Right cardiac atrium (tissue), 5 donors: ENCODE data around the gene FMN2. TPM values are rescaled to one million over a fixed set of nuclear protein-coding genes. Genes with fewer than 3 reads are reported as not detected.

ENCODE experiments used
- ATAC-seq, 2 donors: fragments of 200-7000 bp; cut with Tn5 transposase; one replicate each; pipeline versions ENCODE4 v1.8.0 to v1.9.1; 2020; ENCODE audit warnings: moderate library complexity in 2 of 2, mild to moderate bottlenecking in 1 of 2
- DNase-seq, 3 donors: peaks; one replicate each; pipeline ENCODE4 v3.0.0-alpha.2; 2020
- H3K27ac ChIP-seq: one replicate; pipeline ENCODE4 v1.5.1; 2013; ENCODE audit warnings: mild to moderate bottlenecking, low read length, control low read depth, moderate library complexity
- H3K27me3 ChIP-seq: one replicate; pipeline ENCODE4 v1.6.1; 2013; ENCODE audit not compliant: control insufficient read depth, insufficient read depth
- H3K4me1 ChIP-seq: one replicate; pipeline ENCODE4 v1.6.1; 2013; ENCODE audit warnings: low read length; ENCODE audit not compliant: control insufficient read depth, insufficient read depth
- H3K4me3 ChIP-seq: one replicate; pipeline ENCODE4 v1.5.1; 2013; ENCODE audit warnings: low read length, control low read depth
- H3K9me3 ChIP-seq: one replicate; pipeline ENCODE4 v1.6.1; 2013; ENCODE audit warnings: low read length; ENCODE audit not compliant: control insufficient read depth
- WGBS: extraction: QIAGEN DNeasy Blood & Tissue Kit; methylation state at CpG from one replicate; pipeline ENCODE4 v1.1.7; 2013; 5-methylcytosine and 5-hydroxymethylcytosine counted together
- intact Hi-C, 4 donors: fragments of 100-400 bp; cut with DNase I; formaldehyde crosslinking; loops; one replicate each; pipeline versions ENCODE4 v1.11.0 to v1.14.0; 2022 to 2023
- polyA plus RNA-seq: library from polyadenylated mRNA; stranded (reverse); fragments of 200-250 nt; gene quantifications from one replicate; pipeline ENCODE4 v1.2.3, GENCODE V29; 2013
- total RNA-seq, 4 donors: library from RNA; stranded (reverse); fragmentation: NEBNext Ultra II Directional; extraction: Animal tissue kit (Norgen Biotek cat#: 25700); gene quantifications; one replicate each; pipeline ENCODE4 v1.2.1, GENCODE V29; 2021
- donor health status: healthy with polysubstance abuse.
- donor health status: DM: no; HTN: yes; CAD: no.
- donor health status: DM: no; HTN: no; CAD: no.
- donor health status: DM: no; HTN: yes; CAD: no; lungs with severe emphysema.
- donor health status: DM: yes; HTN: yes; CAD: no.

FMN2 gene
- total and polyA plus RNA-seq, 5 donors, result 0.09 to 0.21 (median 0.16) TPM; not detected in 2

- no peaks in the 10 kb centered on the region for H3K9me3 ChIP-seq
- no peaks in the 10 kb centered on the region for H3K27me3 ChIP-seq
- H3K4me1 ChIP-seq, result no peaks in the 10 kb centered on the region
- intact Hi-C loops, result no loop called here
- no peak overlapping the region for H3K27ac ChIP-seq
- DNase-seq (no peak), ATAC-seq (no peak)
- no peak overlapping the region for H3K4me3 ChIP-seq
- WGBS, result 45% methylated on average over 5 of the region's 5 CpGs
Observed at GRCh38 chr1:240139511-240139910, 47.8 kb downstream of the FMN2 start.

GRCh38 chr1:240145120-240145519 lies 53.4 kb downstream of the FMN2 start:
- DNase-seq, result no peak
- Histone ChIP-seq H3K27ac (no peak overlapping the region), H3K4me3 (no peak overlapping the region), H3K9me3 (no peaks in the 10 kb centered on the region), H3K4me1 (no peaks in the 10 kb centered on the region), H3K27me3 (no peaks in the 10 kb centered on the region)
- 93% methylated on average over 14 of the region's 14 CpGs for WGBS
- intact Hi-C loops, result loop anchor here in 1 of 4 donors (10.0 kb wide), 1 partner anchor 120 kb away; no protein-coding TSS in a partner anchor
- no peak for ATAC-seq

- no peaks in the 10 kb centered on the region for H3K27me3 ChIP-seq
- DNase-seq (no peak), ATAC-seq (no peak)
- H3K4me3 ChIP-seq, result no peak overlapping the region
- no peaks in the 10 kb centered on the region for H3K9me3 ChIP-seq
- WGBS, result 90% methylated on average over 2 of the region's 2 CpGs
- H3K27ac ChIP-seq, result no peak overlapping the region
- intact Hi-C loops, result loop anchor here in 1 of 4 donors (10.0 kb wide), 1 partner anchor 124 kb away; no protein-coding TSS in a partner anchor
- H3K4me1 ChIP-seq, result no peaks in the 10 kb centered on the region
Observed at GRCh38 chr1:240148333-240148732, 56.6 kb downstream of the FMN2 start.

- Histone ChIP-seq H3K4me3 (no peak overlapping the region), H3K27me3 (no peaks in the 10 kb centered on the region), H3K9me3 (no peaks in the 10 kb centered on the region), H3K4me1 (no peaks in the 10 kb centered on the region), H3K27ac (no peak overlapping the region)
- 34% methylated on average over 3 of the region's 3 CpGs for WGBS
- intact Hi-C loops, result loop anchor here in 2 of 4 donors (10.0 kb wide), 1 partner anchor 125 kb away; no protein-coding TSS in a partner anchor
- ATAC-seq (no peak), DNase-seq (no peak)
Observed at GRCh38 chr1:240149484-240150094, 57.9 kb downstream of the FMN2 start.

- no peaks in the 10 kb centered on the region for H3K27me3 ChIP-seq
- no peaks in the 10 kb centered on the region for H3K4me1 ChIP-seq
- H3K9me3 ChIP-seq, result no peaks in the 10 kb centered on the region
- no peak for DNase-seq
- no peak for ATAC-seq
- H3K27ac ChIP-seq, result no peak overlapping the region
- intact Hi-C loops, result loop anchor here in 1 of 4 donors (10.0 kb wide), 1 partner anchor 126 kb away; no protein-coding TSS in a partner anchor
- no peak overlapping the region for H3K4me3 ChIP-seq
- 75% methylated on average over 7 of the region's 7 CpGs for WGBS
Observed at GRCh38 chr1:240151136-240151735, 59.6 kb downstream of the FMN2 start.

GRCh38 chr1:240152611-240153297 lies 61.1 kb downstream of the FMN2 start:
- Histone ChIP-seq H3K27me3 (no peaks in the 10 kb centered on the region), H3K9me3 (no peaks in the 10 kb centered on the region), H3K4me1 (no peaks in the 10 kb centered on the region), H3K27ac (no peak overlapping the region), H3K4me3 (no peak overlapping the region)
- ATAC-seq, result no peak
- WGBS, result 69% methylated on average over 5 of the region's 5 CpGs
- no peak for DNase-seq
- intact Hi-C loops, result loop anchor here in 1 of 4 donors (10.0 kb wide), 1 partner anchor 128 kb away; no protein-coding TSS in a partner anchor

GRCh38 chr1:240155605-240156004 lies 63.9 kb downstream of the FMN2 start:
- Histone ChIP-seq H3K4me1 (no peaks in the 10 kb centered on the region), H3K4me3 (no peak overlapping the region), H3K9me3 (no peaks in the 10 kb centered on the region), H3K27ac (no peak overlapping the region), H3K27me3 (no peaks in the 10 kb centered on the region)
- DNase-seq, result no peak
- ATAC-seq, result no peak
- intact Hi-C loops, result loop anchor here in 1 of 4 donors (10.0 kb wide), 1 partner anchor 131 kb away; no protein-coding TSS in a partner anchor
- 82% methylated on average over 2 of the region's 2 CpGs for WGBS

- Histone ChIP-seq H3K4me3 (no peak overlapping the region), H3K4me1 (no peaks in the 10 kb centered on the region), H3K9me3 (no peaks in the 10 kb centered on the region), H3K27me3 (no peaks in the 10 kb centered on the region), H3K27ac (no peak overlapping the region)
- ATAC-seq, result no peak
- no peak for DNase-seq
- intact Hi-C loops, result no loop called here
Observed at GRCh38 chr1:240164742-240165141, 73.1 kb downstream of the FMN2 start.

GRCh38 chr1:240169188-240169587 lies 77.5 kb downstream of the FMN2 start:
- intact Hi-C loops, result no loop called here
- no peak overlapping the region for H3K27ac ChIP-seq
- no peak overlapping the region for H3K4me3 ChIP-seq
- 84% methylated on average over 7 of the region's 7 CpGs for WGBS
- no peaks in the 10 kb centered on the region for H3K9me3 ChIP-seq
- DNase-seq (no peak), ATAC-seq (no peak)
- no peaks in the 10 kb centered on the region for H3K27me3 ChIP-seq
- H3K4me1 ChIP-seq, result no peaks in the 10 kb centered on the region

- DNase-seq (no peak), ATAC-seq (no peak)
- H3K4me1 ChIP-seq, result no peaks in the 10 kb centered on the region
- no peak overlapping the region for H3K4me3 ChIP-seq
- intact Hi-C loops, result no loop called here
- no peaks in the 10 kb centered on the region for H3K27me3 ChIP-seq
- WGBS, result 52% methylated on average over 2 of the region's 2 CpGs
- H3K27ac ChIP-seq, result no peak overlapping the region
- no peaks in the 10 kb centered on the region for H3K9me3 ChIP-seq
Observed at GRCh38 chr1:240170266-240170665, 78.6 kb downstream of the FMN2 start.

- intact Hi-C loops, result no loop called here
- Histone ChIP-seq H3K27me3 (no peaks in the 10 kb centered on the region), H3K4me1 (no peaks in the 10 kb centered on the region), H3K4me3 (no peak overlapping the region), H3K27ac (no peak overlapping the region), H3K9me3 (no peaks in the 10 kb centered on the region)
- DNase-seq (no peak), ATAC-seq (no peak)
- WGBS, result 37% methylated on average over 6 of the region's 6 CpGs
Observed at GRCh38 chr1:240170806-240171205, 79.1 kb downstream of the FMN2 start.
